Vagina (tissue), 2 donors: Measurements from ENCODE around the gene C16orf86. TPM values are rescaled to one million over a fixed set of nuclear protein-coding genes. Genes with fewer than 3 reads are reported as not detected.
A peak's percentile ranks its signal among the peaks of the same experiment; 100 is the strongest.

Experiments used
- DNase-seq, 2 donors: peaks; one replicate each; pipeline ENCODE4 v3.0.0-alpha.2; 2017; ENCODE audit errors: extremely low spot score in 2 of 2
- H3K27ac ChIP-seq: fragments of 200-600 bp; sonication (generic); one replicate; pipeline ENCODE4 v1.5.1; 2019
- H3K27me3 ChIP-seq: fragments of 200-600 bp; sonication (generic); one replicate; pipeline ENCODE4 v1.5.1; 2019
- H3K36me3 ChIP-seq, 2 donors: fragments of 200-600 bp; sonication (generic); one replicate each; pipeline ENCODE4 v1.5.1; 2017 to 2019
- H3K4me1 ChIP-seq: fragments of 200-600 bp; sonication (generic); one replicate; pipeline ENCODE4 v1.5.1; 2019
- H3K4me3 ChIP-seq, 2 donors: fragments of 200-600 bp; sonication (generic); 1 replicate in 1 of 2; 2 replicates in 1 of 2; pipeline ENCODE4 v1.5.1; 2016 to 2019
- H3K9me3 ChIP-seq: fragments of 200-600 bp; sonication (generic); one replicate; pipeline ENCODE4 v1.5.1; 2019
- POLR2A ChIP-seq, 2 donors: fragments of 450-650 bp; IDR thresholded peaks; one replicate each; pipeline ENCODE4 v1.6.1; 2017; ENCODE audit warnings: antibody characterized with exemption in 2 of 2, mild to moderate bottlenecking in 2 of 2, moderate library complexity in 2 of 2
- POLR2AphosphoS5 ChIP-seq, 2 donors: sonication (generic); formaldehyde crosslinking; IDR thresholded peaks; one replicate each; pipeline ENCODE4 v1.9.0; 2017; ENCODE audit warnings: antibody characterized with exemption in 2 of 2, mild to moderate bottlenecking in 2 of 2, low read depth in 1 of 2; ENCODE audit not compliant: insufficient read depth in 1 of 2
- intact Hi-C: fragments of 100-400 bp; cut with DNase I; formaldehyde crosslinking; loops from one replicate; pipeline ENCODE4 v1.15.1; 2023
- total RNA-seq: library from RNA; depleted of rRNA; stranded (reverse); fragments of >200 nt; gene quantifications from one replicate; pipeline ENCODE4 v1.2.3, GENCODE V29; 2016
- TF ChIP-seq, protein P1 (sequence below), 3 experiments: fragments of 450-650 bp in 2 of 3; fragments of 200-600 bp in 1 of 3; sonication (generic) in 1 of 3; IDR thresholded peaks; one replicate each; pipeline ENCODE4 v1.5.1; 2017 to 2019; ENCODE audit warnings: antibody characterized with exemption in 3 of 3, mild to moderate bottlenecking in 2 of 3, moderate library complexity in 2 of 3

C16orf86 gene
- total RNA-seq, 1 donor from 2014 or later = 10.3 TPM

DNA sequence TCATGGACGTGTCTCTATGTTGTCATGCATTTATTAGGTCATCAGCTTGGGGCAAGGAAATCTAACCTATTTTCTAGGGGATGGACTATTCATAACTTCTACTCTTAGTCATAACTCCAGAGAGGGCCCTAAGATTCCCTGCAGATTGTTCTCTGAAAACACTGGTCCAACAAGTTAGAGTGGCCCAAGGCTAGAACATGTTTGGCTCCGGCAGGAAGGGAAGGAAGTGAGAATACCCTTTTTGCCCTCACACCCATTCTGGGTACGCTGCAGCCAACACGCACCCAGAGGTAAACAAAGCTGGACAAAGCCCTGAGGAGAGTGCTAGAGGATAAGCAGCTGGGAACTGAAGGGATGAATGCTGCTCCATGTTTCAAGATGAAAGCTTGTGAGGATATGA lies 9.9 kb downstream of the C16orf86 start:
- no peak overlapping the region for H3K4me3 ChIP-seq
- H3K36me3 ChIP-seq = peaks cover 0 to 11% of the 10 kb centered on the region in 2 donors
- intact Hi-C loops = no loop called here
- H3K4me1 ChIP-seq = peaks cover 61% of the 10 kb centered on the region
- no peak for DNase-seq
- no peaks in the 10 kb centered on the region for H3K27me3 ChIP-seq
- H3K9me3 ChIP-seq = no peaks in the 10 kb centered on the region
- TF ChIP-seq POLR2AphosphoS5 (IDR thresholded peaks at IDR 0.05; ENCODE audit: insufficient read depth in 1 of 2, low read depth in 1 of 2) (no peak), POLR2A (IDR thresholded peaks at IDR 0.05) (no peak)
- TF ChIP-seq, protein P1, sequence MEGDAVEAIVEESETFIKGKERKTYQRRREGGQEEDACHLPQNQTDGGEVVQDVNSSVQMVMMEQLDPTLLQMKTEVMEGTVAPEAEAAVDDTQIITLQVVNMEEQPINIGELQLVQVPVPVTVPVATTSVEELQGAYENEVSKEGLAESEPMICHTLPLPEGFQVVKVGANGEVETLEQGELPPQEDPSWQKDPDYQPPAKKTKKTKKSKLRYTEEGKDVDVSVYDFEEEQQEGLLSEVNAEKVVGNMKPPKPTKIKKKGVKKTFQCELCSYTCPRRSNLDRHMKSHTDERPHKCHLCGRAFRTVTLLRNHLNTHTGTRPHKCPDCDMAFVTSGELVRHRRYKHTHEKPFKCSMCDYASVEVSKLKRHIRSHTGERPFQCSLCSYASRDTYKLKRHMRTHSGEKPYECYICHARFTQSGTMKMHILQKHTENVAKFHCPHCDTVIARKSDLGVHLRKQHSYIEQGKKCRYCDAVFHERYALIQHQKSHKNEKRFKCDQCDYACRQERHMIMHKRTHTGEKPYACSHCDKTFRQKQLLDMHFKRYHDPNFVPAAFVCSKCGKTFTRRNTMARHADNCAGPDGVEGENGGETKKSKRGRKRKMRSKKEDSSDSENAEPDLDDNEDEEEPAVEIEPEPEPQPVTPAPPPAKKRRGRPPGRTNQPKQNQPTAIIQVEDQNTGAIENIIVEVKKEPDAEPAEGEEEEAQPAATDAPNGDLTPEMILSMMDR (IDR thresholded peaks at IDR 0.05) = no peak
- peak overlapping the region; percentile 21 for H3K27ac ChIP-seq

DNA sequence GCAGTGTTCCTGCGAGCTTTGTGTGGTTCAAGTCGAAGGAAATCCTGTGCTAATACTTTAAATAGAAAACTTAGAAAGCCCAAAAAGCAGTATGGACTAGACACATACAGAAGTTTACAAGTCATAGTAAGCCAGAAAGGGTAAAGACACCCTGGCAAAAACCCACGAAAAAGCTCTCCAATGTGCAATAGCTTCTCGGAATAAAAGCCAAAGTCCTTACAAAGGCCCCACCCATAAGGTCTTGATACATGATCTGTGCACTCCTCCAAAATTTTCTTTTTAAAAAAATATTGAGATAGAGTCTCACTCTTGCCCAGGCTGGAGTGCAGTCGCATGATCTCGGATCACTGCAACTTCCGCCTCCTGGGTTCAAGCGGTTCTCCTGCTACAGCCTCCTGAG lies 10.3 kb downstream of the C16orf86 start:
- H3K4me1 ChIP-seq = peaks cover 61% of the 10 kb centered on the region
- TF ChIP-seq POLR2A (IDR thresholded peaks at IDR 0.05) = no peak
- TF ChIP-seq POLR2AphosphoS5 (IDR thresholded peaks at IDR 0.05; ENCODE audit: insufficient read depth in 1 of 2, low read depth in 1 of 2) = no peak
- TF ChIP-seq, protein P1 (IDR thresholded peaks at IDR 0.05) = no peak
- intact Hi-C loops = no loop called here
- peak overlapping the region; percentile 21 for H3K27ac ChIP-seq
- H3K27me3 ChIP-seq = no peaks in the 10 kb centered on the region
- H3K36me3 ChIP-seq = peaks cover 0 to 11% of the 10 kb centered on the region in 2 donors
- H3K4me3 ChIP-seq = no peak overlapping the region
- H3K9me3 ChIP-seq = no peaks in the 10 kb centered on the region
- no peak for DNase-seq

DNA sequence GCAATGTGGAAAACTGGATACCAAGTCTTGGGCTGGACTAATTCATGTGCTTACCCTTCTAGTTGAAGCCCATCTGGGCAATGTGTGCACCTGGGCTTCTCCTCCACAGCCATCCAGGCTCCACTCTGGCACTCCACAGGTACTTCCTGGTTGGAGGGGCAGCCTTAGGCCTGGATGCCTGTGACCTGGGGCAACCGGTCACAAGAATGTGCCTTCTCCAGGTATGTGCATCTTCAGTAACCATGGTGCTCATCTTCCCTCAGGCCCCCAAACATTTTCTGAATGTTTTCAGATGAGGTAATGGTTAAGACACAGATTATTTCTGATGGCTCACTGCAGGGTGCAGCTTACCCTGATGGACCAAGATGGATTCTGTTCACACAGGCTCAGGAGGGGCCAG lies 11.1 kb downstream of the C16orf86 start:
- TF ChIP-seq POLR2A (IDR thresholded peaks at IDR 0.05) (no peak), POLR2AphosphoS5 (IDR thresholded peaks at IDR 0.05; ENCODE audit: insufficient read depth in 1 of 2, low read depth in 1 of 2) (no peak)
- TF ChIP-seq, protein P1 (IDR thresholded peaks at IDR 0.05) = no peak
- Histone ChIP-seq H3K4me1 (peaks cover 58% of the 10 kb centered on the region), H3K27ac (no peak overlapping the region), H3K9me3 (no peaks in the 10 kb centered on the region), H3K4me3 (no peak overlapping the region), H3K36me3 (peaks cover 0 to 11% of the 10 kb centered on the region in 2 donors), H3K27me3 (no peaks in the 10 kb centered on the region)
- intact Hi-C loops = no loop called here
- no peak for DNase-seq

DNA sequence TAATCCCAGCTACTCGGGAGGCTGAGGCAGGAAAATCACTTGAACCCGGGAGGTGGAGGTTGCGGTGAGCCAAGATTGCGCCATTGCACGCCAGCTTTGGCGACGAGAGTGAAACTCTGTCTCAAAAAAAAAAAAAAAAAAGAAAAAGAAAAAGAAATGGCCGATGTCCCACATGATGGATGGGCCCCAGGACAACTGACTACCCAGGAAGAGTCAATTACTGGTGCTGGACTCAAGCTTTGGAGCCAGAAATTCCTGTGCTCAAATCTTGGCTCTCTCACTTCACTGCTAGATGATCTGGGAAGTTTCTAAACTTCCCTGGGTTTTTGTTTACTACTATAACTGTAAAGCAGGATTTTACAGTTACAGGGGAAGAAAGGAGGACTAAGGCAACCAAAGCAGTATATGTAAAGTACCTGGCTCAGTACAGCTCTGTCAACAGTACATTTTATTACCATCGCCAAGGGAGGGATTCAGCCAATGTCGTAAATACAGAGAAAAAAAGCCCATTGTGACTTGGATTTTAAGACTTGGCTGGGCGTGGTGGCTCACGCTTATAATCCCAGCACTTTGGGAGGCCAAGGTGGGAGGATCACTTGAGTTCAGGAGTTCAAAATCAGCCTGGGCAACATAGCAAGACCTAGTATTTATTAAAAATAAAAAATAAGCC lies 11.9 kb downstream of the C16orf86 start:
- Histone ChIP-seq H3K4me3 (no peak overlapping the region), H3K36me3 (peaks cover 0 to 11% of the 10 kb centered on the region in 2 donors), H3K9me3 (no peaks in the 10 kb centered on the region), H3K4me1 (peaks cover 52% of the 10 kb centered on the region), H3K27me3 (no peaks in the 10 kb centered on the region), H3K27ac (peak overlapping the region; percentile 37)
- no peak for DNase-seq
- intact Hi-C loops = no loop called here
- TF ChIP-seq POLR2A (IDR thresholded peaks at IDR 0.05) (no peak), POLR2AphosphoS5 (IDR thresholded peaks at IDR 0.05; ENCODE audit: insufficient read depth in 1 of 2, low read depth in 1 of 2) (no peak)
- TF ChIP-seq, protein P1 (IDR thresholded peaks at IDR 0.05) = no peak
